Liver (tissue), 9 donors: Measurements from ENCODE around the gene SCAF11. TPM values are rescaled to one million over a fixed set of nuclear protein-coding genes. Genes with fewer than 3 reads are reported as not detected.

Source experiments
- DNase-seq: peaks from one replicate; pipeline ENCODE4 v3.0.0-alpha.2; 2017; ENCODE audit warnings: low spot score
- H3K27ac ChIP-seq, 2 donors: one replicate each; pipeline ENCODE4 v1.7.0; 2013; ENCODE audit warnings: inconsistent platforms in 2 of 2, low read length in 2 of 2, control low read depth in 1 of 2, low read depth in 1 of 2, mild to moderate bottlenecking in 1 of 2
- H3K27me3 ChIP-seq, 4 donors: one replicate each; pipeline versions ENCODE4 v1.6.1 to v1.7.0; 2013; ENCODE audit warnings: low read length in 3 of 4, inconsistent platforms in 1 of 4, mild to moderate bottlenecking in 1 of 4, moderate library complexity in 1 of 4; ENCODE audit not compliant: control insufficient read depth in 4 of 4, insufficient read depth in 4 of 4
- H3K36me3 ChIP-seq, 4 donors: one replicate each; pipeline versions ENCODE4 v1.6.1 to v1.7.0; 2013; ENCODE audit warnings: low read length in 3 of 4, mild to moderate bottlenecking in 3 of 4, low read depth in 1 of 4, moderate library complexity in 1 of 4; ENCODE audit not compliant: control insufficient read depth in 4 of 4, insufficient read depth in 3 of 4
- H3K4me1 ChIP-seq, 4 donors: one replicate each; pipeline versions ENCODE4 v1.6.1 to v1.7.0; 2013; ENCODE audit warnings: low read length in 3 of 4, mild to moderate bottlenecking in 3 of 4, moderate library complexity in 1 of 4; ENCODE audit not compliant: control insufficient read depth in 4 of 4, insufficient read depth in 4 of 4
- H3K4me3 ChIP-seq, 3 donors: one replicate each; pipeline versions ENCODE4 v1.6.1 to v1.7.0; 2013; ENCODE audit warnings: low read length in 3 of 3, control low read depth in 1 of 3, low read depth in 1 of 3, mild to moderate bottlenecking in 1 of 3
- H3K9ac ChIP-seq, 2 donors: one replicate each; pipeline ENCODE4 v1.7.0; 2013; ENCODE audit warnings: low read length in 2 of 2, mild to moderate bottlenecking in 2 of 2, moderate library complexity in 2 of 2, control low read depth in 1 of 2, low read depth in 1 of 2
- H3K9me3 ChIP-seq, 4 donors: one replicate each; pipeline versions ENCODE4 v1.6.1 to v1.7.0; 2013; ENCODE audit warnings: low read length in 3 of 4; ENCODE audit not compliant: control insufficient read depth in 4 of 4
- ATF3 ChIP-seq: IDR thresholded peaks from 2 replicates; pipeline ENCODE4 v1.6.1; 2016; ENCODE audit warnings: antibody characterized with exemption
- CTCF ChIP-seq: fragments of 150-350 bp; IDR thresholded peaks from 2 replicates; pipeline ENCODE4 v1.5.1; 2017; ENCODE audit warnings: improper control_type of control experiment, low read depth, low read length; ENCODE audit not compliant: missing input control
- EGR1 ChIP-seq, 2 donors: IDR thresholded peaks; 2 replicates each; pipeline ENCODE4 v1.6.1; 2016 to 2018; ENCODE audit warnings: antibody characterized with exemption in 2 of 2, low read depth in 2 of 2
- FOXA1 ChIP-seq: IDR thresholded peaks from 2 replicates; pipeline ENCODE4 v1.6.1; 2016; ENCODE audit warnings: antibody characterized with exemption
- FOXA2 ChIP-seq: IDR thresholded peaks from 2 replicates; pipeline ENCODE4 v1.6.1; 2016; ENCODE audit warnings: antibody characterized with exemption
- GABPA ChIP-seq, 2 donors: IDR thresholded peaks in 1 of 2; conservative IDR thresholded peaks in 1 of 2; 2 replicates each; pipeline ENCODE4 v1.6.1; 2016; ENCODE audit warnings: antibody characterized with exemption in 2 of 2, mild to moderate bottlenecking in 1 of 2, moderate library complexity in 1 of 2
- HNF4A ChIP-seq, 2 donors: conservative IDR thresholded peaks; 2 replicates each; pipeline ENCODE4 v1.6.1; 2016; ENCODE audit warnings: antibody characterized with exemption in 2 of 2, mild to moderate bottlenecking in 2 of 2
- HNF4G ChIP-seq: IDR thresholded peaks from 2 replicates; pipeline ENCODE4 v1.6.1; 2016; ENCODE audit warnings: antibody characterized with exemption
- JUND ChIP-seq, 2 donors: IDR thresholded peaks; 2 replicates each; pipeline ENCODE4 v1.6.1; 2016; ENCODE audit warnings: antibody characterized with exemption in 2 of 2
- MAX ChIP-seq: IDR thresholded peaks from 2 replicates; pipeline ENCODE4 v1.6.1; 2016; ENCODE audit warnings: antibody characterized with exemption
- NR2F2 ChIP-seq: IDR thresholded peaks from 2 replicates; pipeline ENCODE4 v1.6.1; 2016; ENCODE audit warnings: antibody characterized with exemption
- RAD21 ChIP-seq, 2 donors: IDR thresholded peaks; 2 replicates each; pipeline ENCODE4 v1.6.1; 2016; ENCODE audit warnings: antibody characterized with exemption in 2 of 2, mild to moderate bottlenecking in 2 of 2
- RXRA ChIP-seq, 2 donors: IDR thresholded peaks; 2 replicates each; pipeline ENCODE4 v1.6.1; 2017 to 2018; ENCODE audit warnings: antibody characterized with exemption in 2 of 2, mild to moderate bottlenecking in 1 of 2
- SP1 ChIP-seq: IDR thresholded peaks from 2 replicates; pipeline ENCODE4 v1.6.1; 2018; ENCODE audit warnings: antibody characterized with exemption, mild to moderate bottlenecking
- TAF1 ChIP-seq: conservative IDR thresholded peaks from 2 replicates; pipeline ENCODE4 v1.6.1; 2016; ENCODE audit warnings: antibody characterized with exemption, mild to moderate bottlenecking
- YY1 ChIP-seq: IDR thresholded peaks from 2 replicates; pipeline ENCODE4 v1.6.1; 2016; ENCODE audit warnings: antibody characterized with exemption, mild to moderate bottlenecking
- WGBS: extraction: QIAGEN DNeasy Blood & Tissue Kit; methylation state at CpG from one replicate; pipeline ENCODE4 v1.1.7; 2013; 5-methylcytosine and 5-hydroxymethylcytosine counted together
- polyA plus RNA-seq, 2 donors: library from polyadenylated mRNA; stranded (reverse) in 1 of 2; unstranded in 1 of 2; fragments of 200-250 nt in 1 of 2; fragments of >200 nt in 1 of 2; fragmentation: Nextera tagmentation in 1 of 2; extraction: Ambion mirVana in 1 of 2; gene quantifications; one replicate each; pipeline versions ENCODE4 v1.2.1 to v1.2.3, GENCODE V29; 2013 to 2015
- total RNA-seq, 2 donors: library from RNA; depleted of rRNA; stranded (reverse); fragments of >200 nt; gene quantifications; one replicate each; pipeline ENCODE4 v1.2.3, GENCODE V29; 2014
- TF ChIP-seq, protein P1 (sequence below): IDR thresholded peaks from 2 replicates; pipeline ENCODE4 v1.6.1; 2016; ENCODE audit warnings: antibody characterized with exemption
- donor health status: healthy.
- donor health status: healthy.
- donor health status: healthy.
- donor health status: healthy.
- donor health status: healthy.

The SCAF11 gene
- total and polyA plus RNA-seq, 4 donors, result 15.6 to 80.0 (median 43.9) TPM

DNA sequence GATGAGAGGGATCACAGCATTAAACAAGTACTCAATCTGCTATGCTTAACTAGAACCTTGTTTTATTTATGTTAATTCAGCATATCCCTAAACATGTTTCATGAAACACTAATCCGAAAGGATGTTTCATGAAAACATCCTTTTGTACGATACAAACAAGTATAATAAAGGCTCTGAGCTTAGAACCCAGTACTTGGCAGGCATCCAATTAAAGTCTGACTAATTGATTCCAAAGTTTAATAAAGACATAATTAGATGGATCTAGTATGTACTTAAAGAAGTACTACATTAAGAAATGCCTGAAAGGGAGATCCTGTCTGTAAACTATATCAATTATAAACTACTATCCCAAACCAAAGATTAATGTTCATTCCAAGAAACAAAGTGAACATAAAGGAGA, 51.8 kb downstream of the SCAF11 start (continued):
- no peak for TF ChIP-seq GABPA (IDR thresholded peaks at IDR 0.05 in 1 of 2, conservative IDR thresholded peaks at IDR 0.05 in 1 of 2)
- no peak for TF ChIP-seq CTCF
- TF ChIP-seq NR2F2, result no peak

GRCh38 chr12:45934956-45935355, 55.4 kb downstream of the SCAF11 start:
- Histone ChIP-seq H3K4me1 (no peaks in the 10 kb centered on the region), H3K36me3 (peaks cover 1 to 25% (median 15%) of the 10 kb centered on the region in 4 donors), H3K4me3 (no peak overlapping the region), H3K9ac (no peak overlapping the region), H3K27ac (no peak overlapping the region), H3K9me3 (no peaks in the 10 kb centered on the region), H3K27me3 (no peaks in the 10 kb centered on the region)
- no peak for TF ChIP-seq EGR1 (IDR thresholded peaks at IDR 0.05; ENCODE audit: low read depth in 2 of 2)
- TF ChIP-seq CTCF, result no peak
- no peak for TF ChIP-seq FOXA1
- no peak for TF ChIP-seq NR2F2
- TF ChIP-seq JUND (IDR thresholded peaks at IDR 0.05), result no peak
- TF ChIP-seq MAX, result no peak
- TF ChIP-seq RAD21 (IDR thresholded peaks at IDR 0.05), result no peak
- TF ChIP-seq, protein P1, sequence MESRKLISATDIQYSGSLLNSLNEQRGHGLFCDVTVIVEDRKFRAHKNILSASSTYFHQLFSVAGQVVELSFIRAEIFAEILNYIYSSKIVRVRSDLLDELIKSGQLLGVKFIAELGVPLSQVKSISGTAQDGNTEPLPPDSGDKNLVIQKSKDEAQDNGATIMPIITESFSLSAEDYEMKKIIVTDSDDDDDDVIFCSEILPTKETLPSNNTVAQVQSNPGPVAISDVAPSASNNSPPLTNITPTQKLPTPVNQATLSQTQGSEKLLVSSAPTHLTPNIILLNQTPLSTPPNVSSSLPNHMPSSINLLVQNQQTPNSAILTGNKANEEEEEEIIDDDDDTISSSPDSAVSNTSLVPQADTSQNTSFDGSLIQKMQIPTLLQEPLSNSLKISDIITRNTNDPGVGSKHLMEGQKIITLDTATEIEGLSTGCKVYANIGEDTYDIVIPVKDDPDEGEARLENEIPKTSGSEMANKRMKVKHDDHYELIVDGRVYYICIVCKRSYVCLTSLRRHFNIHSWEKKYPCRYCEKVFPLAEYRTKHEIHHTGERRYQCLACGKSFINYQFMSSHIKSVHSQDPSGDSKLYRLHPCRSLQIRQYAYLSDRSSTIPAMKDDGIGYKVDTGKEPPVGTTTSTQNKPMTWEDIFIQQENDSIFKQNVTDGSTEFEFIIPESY, result no peak
- TF ChIP-seq HNF4A (conservative IDR thresholded peaks at IDR 0.05), result no peak
- no peak for TF ChIP-seq FOXA2
- no peak for TF ChIP-seq ATF3
- TF ChIP-seq RXRA (IDR thresholded peaks at IDR 0.05), result no peak
- no peak for TF ChIP-seq TAF1
- no peak for DNase-seq
- WGBS, result 63% methylated on average over 1 of the region's 1 CpG

GRCh38 chr12:45933504-45933903, 56.9 kb downstream of the SCAF11 start:
- WGBS, result 63% methylated on average over 2 of the region's 2 CpGs
- DNase-seq, result no peak
- no peak overlapping the region for H3K27ac ChIP-seq
- no peaks in the 10 kb centered on the region for H3K27me3 ChIP-seq
- H3K9me3 ChIP-seq, result no peaks in the 10 kb centered on the region
- TF ChIP-seq HNF4G (no peak), CTCF (no peak), FOXA2 (no peak), MAX (no peak), RXRA (IDR thresholded peaks at IDR 0.05) (no peak), TAF1 (no peak), SP1 (no peak), YY1 (no peak), GABPA (IDR thresholded peaks at IDR 0.05 in 1 of 2, conservative IDR thresholded peaks at IDR 0.05 in 1 of 2) (no peak)
- TF ChIP-seq, protein P1, result no peak
- no peak overlapping the region for H3K9ac ChIP-seq
- H3K36me3 ChIP-seq, result peaks cover 1 to 38% (median 18%) of the 10 kb centered on the region in 4 donors
- H3K4me3 ChIP-seq, result no peak overlapping the region
- no peaks in the 10 kb centered on the region for H3K4me1 ChIP-seq
